K562 (cell line): Measurements from ENCODE around the gene VWA8. TPM values are rescaled to one million over a fixed set of nuclear protein-coding genes. Genes with fewer than 3 reads are reported as not detected.

Source experiments
- ATAC-seq: fragments of 200-7000 bp; cut with Tn5 transposase; 3 replicates; pipeline ENCODE4 v1.9.1; 2020; ENCODE audit warnings: moderate library complexity
- BruUV-seq: library from RNA; stranded (reverse); fragments of 400-500 nt; replicated peaks from 2 replicates; lab custom pipeline; 2021; lab: Mats Ljungman, UMichigan
- CTCF ChIA-PET: fragments of 300-600 bp; formaldehyde crosslinking; extraction: SDS; loops from one replicate; lab custom pipeline; 2021; ENCODE audit warnings: low intra/inter-chr PET ratio; lab: Yijun Ruan, JAX
- POLR2A ChIA-PET: fragments of 300-600, 350-650 bp; sonication (Branson Sonifier 250); formaldehyde crosslinking; extraction: SDS; loops from one replicate; lab custom pipeline; 2021; ENCODE audit warnings: antibody characterized with exemption, inconsistent platforms; lab: Yijun Ruan, JAX
- DNase-seq, 4 experiments: peaks; one replicate each; pipeline versions ENCODE4 v3.0.0 to v3.0.0-alpha.2; 2011 to 2018; ENCODE audit warnings: low spot score in 3 of 4, mixed read lengths in 3 of 4; ENCODE audit errors: extremely low read depth in 1 of 4
- FAIRE-seq: peaks from 2 replicates; lab custom pipeline; 2011; peaks lifted over from hg19 to GRCh38; lab: Jason Lieb, UNC
- H2AFZ ChIP-seq: 2 replicates; pipeline ENCODE4 v1.6.0; 2011; ENCODE audit warnings: low read depth, low read length, control low read depth, inconsistent platforms
- H3K27ac ChIP-seq: fragments of 200-600 bp; 3 replicates; pipeline ENCODE4 v1.8.0; 2011; ENCODE audit warnings: low read depth, mild to moderate bottlenecking, control low read depth, inconsistent platforms, low read length, moderate library complexity, mixed read lengths; ENCODE audit errors: extremely low read depth
- H3K27me3 ChIP-seq, 2 experiments: fragments of 300-600 bp in 1 of 2; 2 replicates in 1 of 2; 3 replicates in 1 of 2; pipeline versions ENCODE4 v1.6.0 to v1.8.0; 2011; ENCODE audit warnings: inconsistent platforms in 2 of 2, low read length in 2 of 2, mild to moderate bottlenecking in 1 of 2, mixed read lengths in 1 of 2, moderate library complexity in 1 of 2; ENCODE audit not compliant: control insufficient read depth in 2 of 2, insufficient read depth in 2 of 2
- H3K36me3 ChIP-seq: fragments of 300-600 bp; 3 replicates; pipeline ENCODE4 v1.8.0; 2011; ENCODE audit warnings: mild to moderate bottlenecking, low read length, inconsistent platforms; ENCODE audit not compliant: control insufficient read depth, insufficient read depth
- H3K4me1 ChIP-seq, 2 experiments: fragments of 200-600 bp in 1 of 2; replicated peaks in 1 of 2; 2 replicates in 1 of 2; 3 replicates in 1 of 2; pipeline versions ENCODE4 v1.5.1 to v1.8.0; 2011; ENCODE audit warnings: inconsistent platforms in 2 of 2, low read length in 2 of 2, mild to moderate bottlenecking in 1 of 2, mixed read lengths in 1 of 2, moderate library complexity in 1 of 2; ENCODE audit not compliant: control insufficient read depth in 2 of 2, insufficient read depth in 2 of 2
- H3K4me2 ChIP-seq: 2 replicates; pipeline ENCODE4 v1.6.1; 2011; ENCODE audit warnings: low read length, control low read depth, inconsistent platforms, mixed read lengths; ENCODE audit not compliant: insufficient read depth
- H3K4me3 ChIP-seq: fragments of 200-600 bp; sonication (generic), shearing (Covaris generic); 2 replicates; pipeline ENCODE4 v1.5.1; 2016; ENCODE audit warnings: control low read depth, inconsistent platforms
- H3K79me2 ChIP-seq: fragments of 200-600 bp; 3 replicates; pipeline ENCODE4 v1.8.0; 2011; ENCODE audit warnings: low read length, inconsistent platforms; ENCODE audit not compliant: control insufficient read depth, insufficient read depth
- H3K9ac ChIP-seq, 2 experiments: 2 replicates each; pipeline versions ENCODE4 v1.6.0 to v1.6.1; 2011; ENCODE audit warnings: low read depth in 2 of 2, low read length in 2 of 2, control low read depth in 1 of 2, inconsistent platforms in 1 of 2, mild to moderate bottlenecking in 1 of 2, mixed read lengths in 1 of 2; ENCODE audit not compliant: insufficient read depth in 1 of 2
- H3K9me1 ChIP-seq: one replicate; pipeline ENCODE4 v1.6.0; 2011; ENCODE audit warnings: inconsistent platforms, mild to moderate bottlenecking, low read length, moderate library complexity; ENCODE audit not compliant: control insufficient read depth, insufficient read depth
- H3K9me3 ChIP-seq: replicated peaks from 2 replicates; pipeline ENCODE4 v1.5.1; 2011; ENCODE audit warnings: low read depth, low read length, inconsistent platforms; ENCODE audit not compliant: control insufficient read depth, insufficient read depth
- H4K20me1 ChIP-seq: replicated peaks from 2 replicates; pipeline ENCODE4 v1.6.1; 2011; ENCODE audit warnings: low read length, inconsistent platforms, mixed read lengths; ENCODE audit not compliant: control insufficient read depth, insufficient read depth
- C11orf30 ChIP-seq: fragments of 450-650 bp; IDR thresholded peaks from 2 replicates; pipeline ENCODE4 v1.6.1; 2016; ENCODE audit warnings: low read depth, mild to moderate bottlenecking
- CBFA2T2 ChIP-seq: fragments of 450-650 bp; conservative IDR thresholded peaks from 2 replicates; pipeline ENCODE4 v1.6.1; 2017; ENCODE audit warnings: mild to moderate bottlenecking
- MAFF ChIP-seq: IDR thresholded peaks from 2 replicates; pipeline ENCODE4 v1.6.1; 2012; ENCODE audit warnings: low read length, improper control_type of control experiment
- MAFG ChIP-seq: fragments of 450-650 bp; conservative IDR thresholded peaks from 2 replicates; pipeline ENCODE4 v1.6.1; 2016; ENCODE audit warnings: missing genetic modification characterization, missing compliant biosample characterization
- MAFK ChIP-seq: IDR thresholded peaks from 2 replicates; pipeline ENCODE4 v1.6.1; 2011; ENCODE audit warnings: low read length, improper control_type of control experiment
- NFE2 ChIP-seq: IDR thresholded peaks from 2 replicates; pipeline ENCODE4 v1.6.1; 2014; ENCODE audit warnings: antibody characterized with exemption, low read depth
- NFE2L1 ChIP-seq: fragments of 450-650 bp; IDR thresholded peaks from 2 replicates; pipeline ENCODE4 v1.6.1; 2016; ENCODE audit warnings: missing genetic modification characterization, low read depth, mild to moderate bottlenecking, missing compliant biosample characterization, moderate library complexity, borderline replicate concordance
- TBP ChIP-seq: optimal IDR thresholded peaks from 2 replicates; pipeline ENCODE3; 2011; ENCODE audit warnings: low read depth, low read length, improper control_type of control experiment
- ZNF316 ChIP-seq: fragments of 450-650 bp; IDR thresholded peaks from 2 replicates; pipeline ENCODE4 v1.6.1; 2016
- ZNF41 ChIP-seq: fragments of 250-450 bp; sonication (Bioruptor Pico); conservative IDR thresholded peaks from 2 replicates; pipeline ENCODE4 v1.4.0; 2020; ENCODE audit warnings: mild to moderate bottlenecking
- ZNF780A ChIP-seq: fragments of 250-450 bp; sonication (Bioruptor Pico); IDR thresholded peaks from 2 replicates; pipeline ENCODE4 v1.5.0; 2021; ENCODE audit warnings: mild to moderate bottlenecking
- WGBS: fragments of 100-300 bp; shearing (Covaris generic); methylation state at CpG from one replicate; pipeline ENCODE4 v1.1.6; 2016; ENCODE audit warnings: low coverage, mixed read lengths; ENCODE audit not compliant: insufficient coverage; ENCODE audit errors: missing lambda C conversion rate; 5-methylcytosine and 5-hydroxymethylcytosine counted together
- in situ Hi-C: fragments of 300-500 bp; cut with MboI; formaldehyde crosslinking; loops from 4 replicates; pipeline ENCODE4 v1.15.0; 2018; ENCODE audit warnings: inconsistent platforms, mixed read lengths
- intact Hi-C: fragments of 100-400 bp; cut with micrococcal nuclease; formaldehyde crosslinking; loops from 2 replicates; pipeline ENCODE4 v1.14.2; 2022
- polyA plus RNA-seq, 8 experiments: library from polyadenylated mRNA; depleted of rRNA in 4 of 8; stranded (reverse) in 5 of 8; unstranded in 3 of 8; fragments of >200 nt; fragmentation: Nextera tagmentation in 2 of 8; fragmentation: Illumina TruSeq in 1 of 8; extraction: Ambion mirVana in 2 of 8; extraction: Trizol in 1 of 8; gene quantifications; 2 replicates each; pipeline versions ENCODE4 v1.2.1 to v1.2.3, GENCODE V29; 2011 to 2014; ENCODE audit warnings: inconsistent platforms in 1 of 8, missing spikeins in 1 of 8
- total RNA-seq, 7 experiments: library from RNA; depleted of rRNA in 6 of 7; stranded (reverse); fragments of >200 nt in 6 of 7; fragmentation: Illumina TruSeq in 2 of 7; extraction: Trizol in 2 of 7; gene quantifications; 2 replicates each; pipeline versions ENCODE4 v1.2.1 to v1.2.3, GENCODE V29; 2011 to 2021; ENCODE audit warnings: low replicate concordance in 1 of 7
- TF ChIP-seq, protein P1 (sequence below): fragments of 250-450 bp; sonication (Bioruptor Pico); IDR thresholded peaks from 2 replicates; pipeline ENCODE4 v1.8.0; 2022; ENCODE audit warnings: inconsistent platforms
- TF ChIP-seq, protein P2 (sequence below): fragments of 250-450 bp; sonication (Bioruptor Pico); IDR thresholded peaks from 2 replicates; pipeline ENCODE4 v1.4.0; 2020; ENCODE audit warnings: mild to moderate bottlenecking, moderate library complexity
- TF ChIP-seq, protein P3 (sequence below): sonication (generic); formaldehyde crosslinking; IDR thresholded peaks from 2 replicates; pipeline ENCODE4 v1.8.0; 2022; ENCODE audit warnings: mild to moderate bottlenecking, missing genetic modification reagents
- TF ChIP-seq, protein P4 (sequence below): fragments of 250-450 bp; sonication (Bioruptor Pico); IDR thresholded peaks from 2 replicates; pipeline ENCODE4 v1.5.0; 2020; ENCODE audit warnings: mild to moderate bottlenecking

Gene VWA8
- total and polyA plus RNA-seq, 9 of the 15 experiments (the other 6 are each of a cell fraction or from before 2014, with no cell fraction given): 2.1 to 18.5 (median 13.3) TPM

DNA sequence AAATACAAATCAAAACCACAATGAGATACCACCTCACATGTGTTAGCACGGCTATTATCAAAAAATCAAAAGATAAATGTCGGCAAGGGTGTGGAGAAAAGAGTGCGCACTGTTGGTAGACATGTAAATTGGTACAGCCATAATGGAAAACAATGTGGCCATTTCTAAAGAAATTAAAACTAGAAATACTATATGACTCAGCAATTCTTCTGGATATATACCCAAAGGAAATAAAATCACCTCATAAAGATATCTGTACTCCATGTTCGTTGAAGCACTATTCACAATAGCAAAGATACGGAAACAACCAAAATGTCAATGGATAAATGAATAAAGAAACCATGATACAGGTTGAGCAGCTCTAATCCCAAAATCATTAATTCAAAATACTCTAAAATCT is 30.8 kb downstream of the VWA8 start:
- intact Hi-C loops (no loop called here), in situ Hi-C loops (no loop called here)
- FAIRE-seq (no peak), DNase-seq (no peak), ATAC-seq (no peak)
- POLR2A ChIA-PET: no interaction called here
- H3K36me3 ChIP-seq: peaks cover 7% of the 10 kb centered on the region; the same call in 1 of the 3 replicates
- no peak overlapping the region for H2AFZ ChIP-seq
- no peaks in the 10 kb centered on the region for H3K9me1 ChIP-seq
- no peaks in the 10 kb centered on the region for H3K27me3 ChIP-seq
- BruUV-seq: no TSS peak
- H3K4me2 ChIP-seq: no peak overlapping the region
- no peak overlapping the region for H3K4me3 ChIP-seq
- H3K4me1 ChIP-seq: no peaks in the 10 kb centered on the region
- no peaks in the 10 kb centered on the region for H4K20me1 ChIP-seq
- no peaks in the 10 kb centered on the region for H3K9me3 ChIP-seq
- no peak overlapping the region for H3K9ac ChIP-seq
- TF ChIP-seq MAFG (tag): peak; percentile 65; the same call in 1 of the 2 replicates
- TF ChIP-seq NFE2: peak; percentile 47
- TF ChIP-seq CBFA2T2: no peak
- TF ChIP-seq TBP: no peak
- TF ChIP-seq, protein P1, sequence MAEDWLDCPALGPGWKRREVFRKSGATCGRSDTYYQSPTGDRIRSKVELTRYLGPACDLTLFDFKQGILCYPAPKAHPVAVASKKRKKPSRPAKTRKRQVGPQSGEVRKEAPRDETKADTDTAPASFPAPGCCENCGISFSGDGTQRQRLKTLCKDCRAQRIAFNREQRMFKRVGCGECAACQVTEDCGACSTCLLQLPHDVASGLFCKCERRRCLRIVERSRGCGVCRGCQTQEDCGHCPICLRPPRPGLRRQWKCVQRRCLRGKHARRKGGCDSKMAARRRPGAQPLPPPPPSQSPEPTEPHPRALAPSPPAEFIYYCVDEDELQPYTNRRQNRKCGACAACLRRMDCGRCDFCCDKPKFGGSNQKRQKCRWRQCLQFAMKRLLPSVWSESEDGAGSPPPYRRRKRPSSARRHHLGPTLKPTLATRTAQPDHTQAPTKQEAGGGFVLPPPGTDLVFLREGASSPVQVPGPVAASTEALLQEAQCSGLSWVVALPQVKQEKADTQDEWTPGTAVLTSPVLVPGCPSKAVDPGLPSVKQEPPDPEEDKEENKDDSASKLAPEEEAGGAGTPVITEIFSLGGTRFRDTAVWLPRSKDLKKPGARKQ (CRISPR knock-in tag): no peak
- peak; percentile 31; the same call in 1 of the 2 replicates for TF ChIP-seq MAFK
- TF ChIP-seq NFE2L1 (tag): peak; percentile 38; the same call in 1 of the 2 replicates
- TF ChIP-seq, protein P2, sequence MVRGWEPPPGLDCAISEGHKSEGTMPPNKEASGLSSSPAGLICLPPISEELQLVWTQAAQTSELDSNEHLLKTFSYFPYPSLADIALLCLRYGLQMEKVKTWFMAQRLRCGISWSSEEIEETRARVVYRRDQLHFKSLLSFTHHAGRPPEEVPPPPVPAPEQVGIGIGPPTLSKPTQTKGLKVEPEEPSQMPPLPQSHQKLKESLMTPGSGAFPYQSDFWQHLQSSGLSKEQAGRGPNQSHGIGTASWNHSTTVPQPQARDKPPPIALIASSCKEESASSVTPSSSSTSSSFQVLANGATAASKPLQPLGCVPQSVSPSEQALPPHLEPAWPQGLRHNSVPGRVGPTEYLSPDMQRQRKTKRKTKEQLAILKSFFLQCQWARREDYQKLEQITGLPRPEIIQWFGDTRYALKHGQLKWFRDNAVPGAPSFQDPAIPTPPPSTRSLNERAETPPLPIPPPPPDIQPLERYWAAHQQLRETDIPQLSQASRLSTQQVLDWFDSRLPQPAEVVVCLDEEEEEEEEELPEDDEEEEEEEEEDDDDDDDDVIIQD (CRISPR knock-in tag): no peak
- peak; percentile 57 for TF ChIP-seq MAFF
- peak; percentile 84 for TF ChIP-seq ZNF316
- no peak for TF ChIP-seq ZNF41 (CRISPR knock-in tag)
- no peak for TF ChIP-seq ZNF780A (CRISPR knock-in tag)
- peak; percentile 54; the same call in 1 of the 2 replicates for TF ChIP-seq C11orf30
- TF ChIP-seq, protein P3, sequence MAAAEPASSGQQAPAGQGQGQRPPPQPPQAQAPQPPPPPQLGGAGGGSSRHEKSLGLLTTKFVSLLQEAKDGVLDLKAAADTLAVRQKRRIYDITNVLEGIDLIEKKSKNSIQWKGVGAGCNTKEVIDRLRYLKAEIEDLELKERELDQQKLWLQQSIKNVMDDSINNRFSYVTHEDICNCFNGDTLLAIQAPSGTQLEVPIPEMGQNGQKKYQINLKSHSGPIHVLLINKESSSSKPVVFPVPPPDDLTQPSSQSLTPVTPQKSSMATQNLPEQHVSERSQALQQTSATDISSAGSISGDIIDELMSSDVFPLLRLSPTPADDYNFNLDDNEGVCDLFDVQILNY (CRISPR knock-in tag): no peak
- TF ChIP-seq, protein P4, sequence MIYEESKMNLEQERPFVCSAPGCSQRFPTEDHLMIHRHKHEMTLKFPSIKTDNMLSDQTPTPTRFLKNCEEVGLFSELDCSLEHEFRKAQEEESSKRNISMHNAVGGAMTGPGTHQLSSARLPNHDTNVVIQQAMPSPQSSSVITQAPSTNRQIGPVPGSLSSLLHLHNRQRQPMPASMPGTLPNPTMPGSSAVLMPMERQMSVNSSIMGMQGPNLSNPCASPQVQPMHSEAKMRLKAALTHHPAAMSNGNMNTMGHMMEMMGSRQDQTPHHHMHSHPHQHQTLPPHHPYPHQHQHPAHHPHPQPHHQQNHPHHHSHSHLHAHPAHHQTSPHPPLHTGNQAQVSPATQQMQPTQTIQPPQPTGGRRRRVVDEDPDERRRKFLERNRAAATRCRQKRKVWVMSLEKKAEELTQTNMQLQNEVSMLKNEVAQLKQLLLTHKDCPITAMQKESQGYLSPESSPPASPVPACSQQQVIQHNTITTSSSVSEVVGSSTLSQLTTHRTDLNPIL (CRISPR knock-in tag): no peak
- no peak overlapping the region for H3K27ac ChIP-seq
- H3K79me2 ChIP-seq: peaks cover 42% of the 10 kb centered on the region
- WGBS: 77% methylated on average over 5 of the region's 5 CpGs
- CTCF ChIA-PET: no interaction called here
